A549 treated with CORT108297 at 1 μM for 4 hours (cell line): Measurements from ENCODE around the gene POLR2E. TPM values are rescaled to one million over a fixed set of nuclear protein-coding genes. Genes with fewer than 3 reads are reported as not detected.

ENCODE experiments used
- total RNA-seq: library from RNA; stranded (reverse); fragments of 200-300 nt; extraction: Qiagen RNA extraction; gene quantifications from 5 replicates; pipeline ENCODE4 v1.2.3, GENCODE V29; 2022

Gene POLR2E
- 187 to 252 TPM (median 237 TPM) in 5 replicates for total RNA-seq

GRCh38 chr19:1094978-1095701 is at the start of gene POLR2E:
Gene POLR2E (minus strand): TSS chr19:1095375. CDS start chr19:1095315, 60 bp downstream.

DNA sequence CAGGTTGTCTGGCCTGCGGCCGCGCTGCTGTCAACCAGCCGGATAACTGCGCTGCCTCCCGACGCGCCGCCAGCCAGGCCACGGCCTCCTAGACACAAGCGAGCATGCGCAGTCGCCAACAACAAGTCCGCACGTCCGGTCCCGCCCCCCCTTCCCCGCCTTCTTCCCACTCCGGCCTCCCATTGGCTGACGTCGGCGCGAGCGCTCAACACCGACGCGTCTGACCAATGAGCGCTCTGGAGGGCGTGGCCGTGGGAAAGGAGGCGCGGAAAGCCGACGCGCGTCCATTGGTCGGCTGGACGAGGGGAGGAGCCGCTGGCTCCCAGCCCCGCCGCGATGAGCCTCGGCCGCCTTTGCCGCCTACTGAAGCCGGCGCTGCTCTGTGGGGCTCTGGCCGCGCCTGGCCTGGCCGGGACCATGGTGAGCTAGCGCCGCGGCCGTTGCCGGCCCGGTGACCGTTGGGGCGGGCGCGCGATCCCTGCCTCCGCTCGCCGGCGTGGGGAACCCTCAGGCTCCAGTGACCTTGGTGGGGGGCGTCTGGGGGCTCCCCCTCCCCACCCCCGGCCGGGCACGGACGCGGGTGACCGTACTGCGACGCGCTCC is 8.6 kb upstream of the POLR2E start, which contains the start of gene GPX4:
Gene GPX4, plus strand, starts transcription at position 287 of the 603 bp plus-strand sequence. Its CDS starts 50 bp downstream, at position 337.

GRCh38 chr19:1066748-1067340 is 28.3 kb downstream of the POLR2E start, which contains the start of gene ARHGAP45:
Gene ARHGAP45 (plus strand): TSS chr19:1067167. CDS start chr19:1067406, 239 bp downstream.

GRCh38 chr19:1039646-1040475 is 55.3 kb downstream of the POLR2E start, which contains the start of gene ABCA7:
Gene ABCA7 (plus strand): TSS chr19:1040107. CDS start chr19:1041362, 1,255 bp downstream.

Other genes starting within 250 kb of the POLR2E start
- 0.12 TPM in 1 of 5 replicates, not detected in the others for gene ELANE, start 243.1 kb downstream of the POLR2E start, total RNA-seq
- 8.5 to 24.7 TPM (median 24.1 TPM) in 5 replicates for gene CFD, start 235.7 kb downstream of the POLR2E start, total RNA-seq
- 11.3 to 22.3 TPM (median 21.5 TPM) in 5 replicates for gene MED16, start 202.2 kb downstream of the POLR2E start, total RNA-seq
- gene RNU6-9, start 201.9 kb downstream of the POLR2E start, total RNA-seq = not detected in 5 replicates
- gene R3HDM4, start 182.2 kb downstream of the POLR2E start, total RNA-seq = 25.4 to 43.0 TPM (median 40.9 TPM) in 5 replicates
- 0.14 to 0.82 TPM (median 0.52 TPM) in 5 replicates for gene KISS1R, start 178.0 kb downstream of the POLR2E start, total RNA-seq
- 5.1 to 6.6 TPM (median 6.1 TPM) in 5 replicates for gene ARID3A, start 169.3 kb downstream of the POLR2E start, total RNA-seq
- gene WDR18, start 111.0 kb downstream of the POLR2E start, total RNA-seq = 41.6 to 74.7 TPM (median 68.5 TPM) in 5 replicates
- gene GRIN3B, start 95.0 kb downstream of the POLR2E start, total RNA-seq = 1.5 to 3.4 TPM (median 2.6 TPM) in 5 replicates
- 64.9 to 127 TPM (median 121 TPM) in 5 replicates for gene TMEM259, start 74.3 kb downstream of the POLR2E start, total RNA-seq
- not detected in 5 replicates for gene RNU6-2, start 73.9 kb downstream of the POLR2E start, total RNA-seq
- gene CNN2, start 68.8 kb downstream of the POLR2E start, total RNA-seq = 49.8 to 59.3 TPM (median 58.6 TPM) in 5 replicates
- 7.2 to 11.6 TPM (median 10.6 TPM) in 5 replicates for gene ABCA7, start 55.3 kb downstream of the POLR2E start, total RNA-seq
- gene ARHGAP45, start 28.2 kb downstream of the POLR2E start, total RNA-seq = 1.7 to 2.7 TPM (median 2.6 TPM) in 5 replicates
- 409 to 501 TPM (median 496 TPM) in 5 replicates for gene GPX4, start 8.6 kb upstream of the POLR2E start, total RNA-seq
- 28.1 to 47.8 TPM (median 46.9 TPM) in 5 replicates for gene SBNO2, start 78.9 kb upstream of the POLR2E start, total RNA-seq
- 28.4 to 40.6 TPM (median 39.4 TPM) in 5 replicates for gene STK11, start 110.4 kb upstream of the POLR2E start, total RNA-seq
- gene CBARP, start 142.6 kb upstream of the POLR2E start, total RNA-seq = 2.3 to 4.9 TPM (median 4.5 TPM) in 5 replicates
- 80.9 to 184 TPM (median 172 TPM) in 5 replicates for gene ATP5F1D, start 146.4 kb upstream of the POLR2E start, total RNA-seq
- gene MIDN, start 153.2 kb upstream of the POLR2E start, total RNA-seq = 38.8 to 50.5 TPM (median 43.1 TPM) in 5 replicates
- gene CIRBP, start 174.0 kb upstream of the POLR2E start, total RNA-seq = 90.2 to 178 TPM (median 95.7 TPM) in 5 replicates
- gene FAM174C, start 180.2 kb upstream of the POLR2E start, total RNA-seq = 49.5 to 105 TPM (median 87.7 TPM) in 5 replicates
- gene EFNA2, start 190.5 kb upstream of the POLR2E start, total RNA-seq = 1.2 to 2.6 TPM (median 1.6 TPM) in 5 replicates